Common myeloid progenitor, CD34-positive (primary cell): ENCODE measurements around the gene CALM1.
A peak's percentile ranks its signal among the peaks of the same experiment; 100 is the strongest.
"Not testable (repeated sequence)": the region's sequence is repeated elsewhere in the genome, so short reads cannot be mapped to it uniquely, and the experiment has no call there.

Experiments
- CTCF ChIA-PET: fragments of 350-600 bp; sonication (Branson Sonifier 250); formaldehyde crosslinking; loops from one replicate; lab custom pipeline; 2021; ENCODE audit warnings: antibody characterized with exemption; lab: Charles Lee
- POLR2A ChIA-PET: fragments of 350-600 bp; sonication (Branson Sonifier 250); formaldehyde crosslinking; loops from one replicate; lab custom pipeline; 2021; ENCODE audit warnings: antibody characterized with exemption; lab: Charles Lee
- DNase-seq, 3 donors: peaks; one replicate each; pipeline versions ENCODE4 v3.0.0 to v3.0.0-alpha.2; 2013
- H3K27ac ChIP-seq, 2 experiments: 1 replicate in 1 of 2; 2 replicates in 1 of 2; pipeline ENCODE4 v1.7.0; 2013; ENCODE audit warnings: inconsistent platforms in 2 of 2, low read length in 2 of 2, mild to moderate bottlenecking in 2 of 2, low read depth in 1 of 2, moderate library complexity in 1 of 2; ENCODE audit not compliant: severe bottlenecking in 2 of 2, insufficient read depth in 1 of 2, poor library complexity in 1 of 2
- H3K27me3 ChIP-seq, 5 experiments: replicated peaks in 2 of 5; 1 replicate in 3 of 5; 2 replicates in 2 of 5; pipeline versions ENCODE4 v1.6.1 to v1.7.0; 2013; ENCODE audit warnings: low read length in 4 of 5, mild to moderate bottlenecking in 2 of 5, moderate library complexity in 2 of 5, inconsistent platforms in 1 of 5; ENCODE audit not compliant: insufficient read depth in 5 of 5, control insufficient read depth in 4 of 5
- H3K36me3 ChIP-seq, 4 experiments: 1 replicate in 2 of 4; 2 replicates in 2 of 4; pipeline versions ENCODE4 v1.6.1 to v1.7.0; 2013; ENCODE audit warnings: low read length in 3 of 4, control low read depth in 1 of 4, mild to moderate bottlenecking in 1 of 4; ENCODE audit not compliant: control insufficient read depth in 4 of 4, insufficient read depth in 4 of 4
- H3K4me1 ChIP-seq, 4 experiments: 1 replicate in 3 of 4; 2 replicates in 1 of 4; pipeline versions ENCODE4 v1.6.1 to v1.7.1; 2013; ENCODE audit warnings: low read length in 3 of 4, mild to moderate bottlenecking in 3 of 4, control low read depth in 1 of 4, inconsistent platforms in 1 of 4, moderate library complexity in 1 of 4; ENCODE audit not compliant: control insufficient read depth in 4 of 4, insufficient read depth in 4 of 4; ENCODE audit errors: control extremely low read depth in 1 of 4
- H3K4me3 ChIP-seq, 7 experiments: 1 replicate in 4 of 7; 2 replicates in 3 of 7; pipeline versions ENCODE4 v1.5.1 to v1.7.0; 2013; ENCODE audit warnings: mild to moderate bottlenecking in 7 of 7, low read length in 6 of 7, moderate library complexity in 6 of 7, inconsistent platforms in 2 of 7, low read depth in 2 of 7, control low read depth in 1 of 7; ENCODE audit not compliant: insufficient read depth in 4 of 7, control insufficient read depth in 1 of 7; ENCODE audit errors: extremely low read depth in 1 of 7
- H3K9me3 ChIP-seq, 5 experiments: 1 replicate in 4 of 5; 2 replicates in 1 of 5; pipeline versions ENCODE4 v1.6.1 to v1.7.1; 2013; ENCODE audit warnings: low read length in 4 of 5, mild to moderate bottlenecking in 2 of 5, inconsistent platforms in 1 of 5, low read depth in 1 of 5, moderate library complexity in 1 of 5; ENCODE audit not compliant: control insufficient read depth in 4 of 5, insufficient read depth in 2 of 5; ENCODE audit errors: control extremely low read depth in 1 of 5
- WGBS: methylation state at CpG from one replicate; pipeline ENCODE4 v1.1.5; 2013; ENCODE audit not compliant: insufficient coverage; 5-methylcytosine and 5-hydroxymethylcytosine counted together

The CALM1 gene

DNA sequence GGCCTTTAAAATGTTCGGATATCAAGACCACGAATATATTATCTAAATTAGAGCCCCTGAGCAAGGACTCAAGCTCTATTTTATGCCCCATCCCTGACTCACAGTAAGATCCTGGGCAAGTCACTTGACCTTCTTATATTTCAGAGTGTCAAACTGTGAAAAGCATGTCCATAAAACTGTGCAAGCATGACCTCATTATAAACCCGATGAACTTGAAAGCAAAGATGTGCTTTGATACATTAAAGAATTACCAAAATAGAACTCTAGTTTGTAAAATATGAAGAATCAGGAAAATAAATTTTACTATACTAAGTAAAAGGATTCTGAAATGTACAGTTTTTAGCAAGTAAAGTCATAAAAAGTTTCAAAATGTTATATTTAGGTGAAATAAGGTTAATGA is 2.9 kb upstream of the CALM1 start:
- Histone ChIP-seq H3K27ac (no peak overlapping the region), H3K36me3 (no peaks in the 10 kb centered on the region), H3K4me3 (no peak overlapping the region), H3K27me3 (no peaks in the 10 kb centered on the region), H3K4me1 (peaks cover 4 to 16% (median 14%) of the 10 kb centered on the region in 4 experiments), H3K9me3 (no peaks in the 10 kb centered on the region)
- no peak for DNase-seq
- ChIA-PET POLR2A (interaction anchor here (0.7 kb wide), 1 partner anchor 319 kb away, joined by 3 read pairs; no protein-coding TSS in a partner anchor), CTCF (interaction anchor here (1.4 kb wide), 1 partner anchor 10 kb away, joined by 3 read pairs; no protein-coding TSS in a partner anchor)
- 94% methylated on average over 2 of the region's 3 CpGs for WGBS

DNA sequence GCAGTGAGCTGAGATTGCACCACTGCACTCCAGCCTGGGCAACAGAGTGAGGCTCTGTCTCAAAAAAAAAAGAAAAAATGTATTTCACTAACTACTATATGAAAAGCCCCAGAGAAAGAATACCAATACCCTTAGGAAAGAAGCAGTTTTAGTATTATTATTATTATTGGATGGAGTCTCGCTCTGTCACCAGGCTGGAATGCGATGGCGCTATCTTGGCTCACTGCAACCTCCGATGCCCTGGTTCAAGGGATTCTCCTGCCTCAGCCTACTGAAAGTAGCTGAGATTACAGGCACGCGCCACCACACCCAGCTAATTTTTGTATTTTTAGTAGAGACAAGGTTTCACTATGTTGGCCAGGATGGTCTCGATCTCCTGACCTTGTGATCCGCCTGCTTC is 2.0 kb upstream of the CALM1 start:
- peaks cover 8 to 23% (median 20%) of the 10 kb centered on the region in 4 experiments for H3K4me1 ChIP-seq
- not testable (repeated sequence) for H3K27ac ChIP-seq, H3K36me3 ChIP-seq, DNase-seq, H3K9me3 ChIP-seq, H3K4me3 ChIP-seq, H3K27me3 ChIP-seq
- ChIA-PET POLR2A (interaction anchor here (0.7 kb wide), 1 partner anchor 319 kb away, joined by 3 read pairs; no protein-coding TSS in a partner anchor), CTCF (interaction anchor here (1.4 to 1.9 kb wide), 2 partner anchors 9 to 11 kb away, joined by 3 to 6 read pairs; no protein-coding TSS in a partner anchor)
- WGBS = 95% methylated on average over 7 of the region's 8 CpGs

DNA sequence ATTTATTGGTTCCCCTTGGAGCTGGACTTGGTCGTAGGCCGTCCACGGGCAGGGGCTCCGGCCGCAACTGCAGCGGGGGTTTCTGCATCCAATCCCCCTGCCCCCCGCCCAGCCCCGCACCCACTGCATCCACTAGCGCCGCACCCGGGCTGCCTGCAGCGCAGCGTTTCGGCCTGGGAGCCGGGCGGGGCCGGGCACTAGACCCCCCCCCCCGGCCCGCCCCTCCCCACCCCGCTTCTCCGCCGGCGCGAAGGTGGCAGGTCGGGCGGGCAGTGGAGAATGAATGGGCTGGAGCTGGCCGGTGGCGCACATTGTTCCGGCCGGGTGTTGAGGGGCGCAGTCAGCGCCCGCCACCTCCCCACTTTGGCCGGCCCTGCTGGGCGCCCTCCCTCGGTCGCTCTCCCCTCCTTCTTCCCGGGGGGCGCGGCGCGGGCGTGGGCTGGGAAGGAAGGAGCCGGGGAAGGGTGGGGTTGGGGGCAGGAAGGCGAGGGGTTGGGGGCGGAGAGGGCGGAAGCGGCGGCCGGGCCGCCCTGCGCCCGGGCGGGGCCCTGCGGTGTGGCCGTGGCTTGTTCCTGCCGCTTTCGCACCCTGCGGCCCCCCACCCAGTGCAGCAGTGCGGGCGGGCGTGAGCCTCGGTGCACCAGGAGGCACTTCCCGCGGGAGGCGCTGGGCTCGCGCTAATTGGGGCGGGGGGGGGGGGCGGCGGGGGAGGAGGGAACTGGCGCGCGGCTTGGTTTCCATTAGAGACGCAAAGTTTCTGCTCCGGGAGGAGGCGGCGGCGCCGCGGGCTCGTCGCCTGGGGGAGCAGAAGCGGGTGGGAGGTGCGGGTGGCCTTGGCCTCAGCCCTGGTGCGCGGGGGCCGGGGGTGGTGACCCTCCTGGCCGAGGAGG is 841 bp downstream of the CALM1 start:
- WGBS = 0% methylated on average over 23 of the region's 89 CpGs
- DNase-seq = peak; percentile 54 to 85 (median 77)
- POLR2A ChIA-PET = interaction anchor here (0.6 to 2.3 kb wide), 4 partner anchors 14 to 302 kb away, joined by 3 to 40 read pairs (median 4); no protein-coding TSS in a partner anchor

DNA sequence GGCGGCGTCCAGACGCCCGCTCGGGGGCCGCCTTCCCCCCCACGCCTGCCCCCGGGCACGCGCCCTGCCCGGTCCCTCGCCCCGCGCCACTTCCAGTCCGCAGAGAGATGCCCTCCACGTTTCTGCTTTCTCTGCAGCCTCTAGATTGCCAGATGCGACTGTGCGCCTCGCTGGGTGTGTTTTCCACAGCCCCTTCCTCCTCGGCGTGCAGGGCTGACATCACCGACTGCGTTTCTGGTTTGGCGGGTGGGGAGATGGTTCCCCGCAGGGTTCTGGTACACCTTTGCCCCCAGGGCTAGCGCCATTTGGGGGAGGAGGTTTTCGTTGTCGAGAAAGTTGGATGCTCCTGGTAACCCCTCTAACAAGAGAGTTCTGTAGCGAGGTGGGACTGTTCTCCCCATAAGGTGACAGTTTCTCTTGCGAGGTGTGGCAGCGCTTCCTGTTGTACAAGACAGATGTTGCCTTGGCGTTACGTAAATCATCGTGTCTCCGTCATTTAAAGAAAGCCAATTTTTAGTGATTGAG is 1.5 kb downstream of the CALM1 start:
- POLR2A ChIA-PET = no interaction called here
- Histone ChIP-seq H3K27ac (peak overlapping the region in 1 of 2 experiments; percentile 71), H3K27me3 (no peaks in the 10 kb centered on the region), H3K4me3 (peak overlapping the region; percentile 71 to 97 (median 91)), H3K4me1 (peaks cover 18 to 54% (median 45%) of the 10 kb centered on the region in 4 experiments), H3K9me3 (no peaks in the 10 kb centered on the region), H3K36me3 (peaks cover 1 to 33% (median 17%) of the 10 kb centered on the region in 4 experiments)
- peak; percentile 58 to 89 (median 86) for DNase-seq
- CTCF ChIA-PET = interaction anchor here (0.7 to 2.2 kb wide), 3 partner anchors 16 to 120 kb away, joined by 3 to 11 read pairs (median 5); no protein-coding TSS in a partner anchor
- 1% methylated on average over 24 of the region's 35 CpGs for WGBS

More for the DNA sequence above, 841 bp downstream of the CALM1 start:
- H3K27me3 ChIP-seq = no peaks in the 10 kb centered on the region
- H3K4me1 ChIP-seq = peaks cover 13 to 52% (median 42%) of the 10 kb centered on the region in 4 experiments
- peaks cover 0 to 26% (median 14%) of the 10 kb centered on the region in 4 experiments for H3K36me3 ChIP-seq
- no peaks in the 10 kb centered on the region for H3K9me3 ChIP-seq
- CTCF ChIA-PET = interaction anchor here (0.8 to 1.6 kb wide), 3 partner anchors 15 to 299 kb away, joined by 3 to 6 read pairs (median 4); no protein-coding TSS in a partner anchor
- peak overlapping the region; percentile 78 to 97 (median 95) for H3K4me3 ChIP-seq
- peak overlapping the region in 1 of 2 experiments; percentile 73 for H3K27ac ChIP-seq

DNA sequence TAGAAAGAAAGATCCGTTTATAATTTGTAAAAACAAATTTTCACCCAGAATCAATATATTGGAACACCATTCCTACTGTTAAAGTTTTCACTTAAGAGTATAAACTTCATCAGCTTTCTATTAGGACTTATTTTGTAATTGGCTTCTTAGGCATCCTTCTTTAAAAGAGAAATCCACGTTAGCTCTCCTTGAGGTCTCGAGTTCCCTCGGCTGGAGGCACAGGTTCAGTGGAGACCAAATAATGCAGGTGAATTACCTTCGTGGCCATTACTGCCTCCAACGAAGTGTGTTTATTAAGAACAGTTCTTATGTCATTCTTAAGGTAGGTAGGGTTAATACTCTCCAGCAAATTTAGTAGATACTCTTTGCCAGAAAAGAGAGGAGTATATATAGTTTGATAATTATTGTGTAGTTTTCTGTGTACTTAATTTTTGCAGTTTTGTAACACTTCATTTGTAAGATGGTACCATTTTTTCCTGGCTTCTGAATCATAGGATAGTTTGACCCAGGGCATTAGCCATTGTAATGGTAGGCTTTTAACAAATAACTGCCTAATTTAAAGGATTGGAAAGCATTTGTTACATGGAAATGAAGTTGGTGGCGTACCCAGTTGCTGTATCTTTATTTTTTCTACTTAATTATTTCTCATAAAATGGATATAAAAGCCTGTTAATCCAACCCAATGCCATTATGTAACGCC is 2.2 kb downstream of the CALM1 start:
- no peaks in the 10 kb centered on the region for H3K27me3 ChIP-seq
- 53% methylated on average over 5 of the region's 8 CpGs for WGBS
- H3K9me3 ChIP-seq = no peaks in the 10 kb centered on the region
- H3K27ac ChIP-seq = peak overlapping the region in 1 of 2 experiments; percentile 71
- H3K36me3 ChIP-seq = peaks cover 7 to 39% (median 23%) of the 10 kb centered on the region in 4 experiments
- no peak for DNase-seq
- peaks cover 18 to 54% (median 45%) of the 10 kb centered on the region in 4 experiments for H3K4me1 ChIP-seq
- peak overlapping the region in 6 of 7 experiments; percentile 71 to 97 (median 93) for H3K4me3 ChIP-seq
- ChIA-PET CTCF (interaction anchor here (0.7 to 2.3 kb wide), 16 partner anchors 10 to 360 kb away, joined by 3 to 13 read pairs (median 5); no protein-coding TSS in a partner anchor), POLR2A (interaction anchor here (0.6 kb wide), 1 partner anchor 66 kb away, joined by 3 read pairs; no protein-coding TSS in a partner anchor)
